Loucy (cell line): ENCODE data around the gene PABPN1L.

Source experiments
- H2AFZ ChIP-seq: fragments of 200-600 bp; sonication (generic); 2 replicates; pipeline ENCODE4 v1.6.0; 2016; ENCODE audit warnings: antibody characterized with exemption, mild to moderate bottlenecking, low read length, moderate library complexity
- H3F3A ChIP-seq: fragments of 200-600 bp; 2 replicates; pipeline ENCODE4 v1.6.0; 2016; ENCODE audit warnings: antibody characterized with exemption, low read depth, mild to moderate bottlenecking
- H3K27me3 ChIP-seq: fragments of 200-600 bp; sonication (generic); 2 replicates; pipeline ENCODE4 v1.6.1; 2014; ENCODE audit warnings: low read length, mild to moderate bottlenecking; ENCODE audit not compliant: insufficient read depth, poor library complexity, severe bottlenecking
- H3K36me3 ChIP-seq: fragments of 200-600 bp; sonication (generic); 2 replicates; pipeline ENCODE4 v1.6.1; 2016; ENCODE audit warnings: low read length; ENCODE audit not compliant: insufficient read depth
- H3K4me1 ChIP-seq: fragments of 200-600 bp; sonication (generic); 2 replicates; pipeline ENCODE4 v1.5.1; 2014; ENCODE audit warnings: low read length, mild to moderate bottlenecking; ENCODE audit not compliant: insufficient read depth, poor library complexity, severe bottlenecking
- H3K4me2 ChIP-seq: fragments of 200-600 bp; sonication (generic); 2 replicates; pipeline ENCODE4 v1.6.0; 2014; ENCODE audit warnings: antibody characterized with exemption, low read length, low read depth, mild to moderate bottlenecking; ENCODE audit not compliant: poor library complexity, severe bottlenecking
- H3K4me3 ChIP-seq: fragments of 200-600 bp; sonication (generic); 2 replicates; pipeline ENCODE4 v1.5.1; 2014; ENCODE audit warnings: low read length, mild to moderate bottlenecking, mixed read lengths; ENCODE audit not compliant: poor library complexity, severe bottlenecking
- H3K79me2 ChIP-seq: fragments of 200-600 bp; sonication (generic); 2 replicates; pipeline ENCODE4 v1.6.1; 2014; ENCODE audit warnings: low read length; ENCODE audit not compliant: insufficient read depth
- H3K9ac ChIP-seq: fragments of 200-600 bp; sonication (generic); 2 replicates; pipeline ENCODE4 v1.6.0; 2014; ENCODE audit warnings: mild to moderate bottlenecking, low read depth, low read length, moderate library complexity; ENCODE audit not compliant: poor library complexity, severe bottlenecking
- H3K9me2 ChIP-seq: fragments of 200-600 bp; sonication (generic); replicated peaks from 2 replicates; pipeline ENCODE4 v1.6.1; 2016; ENCODE audit warnings: low read depth, low read length, mixed read lengths
- H3K9me3 ChIP-seq: fragments of 200-600 bp; sonication (generic); 2 replicates; pipeline ENCODE4 v1.6.1; 2014; ENCODE audit warnings: mild to moderate bottlenecking, antibody characterized with exemption, low read length, low read depth; ENCODE audit not compliant: insufficient read depth
- H4K20me1 ChIP-seq: fragments of 200-600 bp; sonication (generic); 2 replicates; pipeline ENCODE4 v1.6.0; 2014; ENCODE audit warnings: antibody characterized with exemption, low read length, mild to moderate bottlenecking; ENCODE audit not compliant: insufficient read depth, poor library complexity, severe bottlenecking
- CTCF ChIP-seq: fragments of 200-600 bp; sonication (generic); conservative IDR thresholded peaks from 2 replicates; pipeline ENCODE4 v1.5.1; 2014; ENCODE audit warnings: mild to moderate bottlenecking, antibody characterized with exemption, low read length
- EZH2phosphoT487 ChIP-seq: fragments of 200-600 bp; IDR thresholded peaks from 2 replicates; pipeline ENCODE4 v1.6.1; 2018; ENCODE audit warnings: antibody characterized with exemption, mild to moderate bottlenecking, moderate library complexity, borderline replicate concordance

Gene PABPN1L

GRCh38 chr16:88831838-88832237, 34.6 kb downstream of the PABPN1L start:
- no peaks in the 10 kb centered on the region for H3K9me2 ChIP-seq
- H3K9me3 ChIP-seq: no peaks in the 10 kb centered on the region
- H2AFZ ChIP-seq: no peak overlapping the region
- no peaks in the 10 kb centered on the region for H3F3A ChIP-seq
- TF ChIP-seq CTCF (no peak), EZH2phosphoT487 (no peak)
- H3K27me3 ChIP-seq: no peaks in the 10 kb centered on the region
- no peaks in the 10 kb centered on the region for H4K20me1 ChIP-seq
- no peaks in the 10 kb centered on the region for H3K79me2 ChIP-seq
- no peak overlapping the region for H3K9ac ChIP-seq
- H3K36me3 ChIP-seq: no peaks in the 10 kb centered on the region
- no peaks in the 10 kb centered on the region for H3K4me1 ChIP-seq
- no peak overlapping the region for H3K4me3 ChIP-seq
- H3K4me2 ChIP-seq: no peak overlapping the region

- H3K9me2 ChIP-seq: no peaks in the 10 kb centered on the region
- H3K9ac ChIP-seq: no peak overlapping the region
- TF ChIP-seq CTCF (no peak), EZH2phosphoT487 (no peak)
- no peaks in the 10 kb centered on the region for H4K20me1 ChIP-seq
- no peaks in the 10 kb centered on the region for H3K79me2 ChIP-seq
- H3K9me3 ChIP-seq: no peaks in the 10 kb centered on the region
- no peak overlapping the region for H3K4me2 ChIP-seq
- no peaks in the 10 kb centered on the region for H3K36me3 ChIP-seq
- H2AFZ ChIP-seq: no peak overlapping the region
- no peaks in the 10 kb centered on the region for H3F3A ChIP-seq
- H3K4me3 ChIP-seq: no peak overlapping the region
- no peaks in the 10 kb centered on the region for H3K27me3 ChIP-seq
- no peaks in the 10 kb centered on the region for H3K4me1 ChIP-seq
Measured at GRCh38 chr16:88830783-88831182, 35.7 kb downstream of the PABPN1L start.

- H2AFZ ChIP-seq: no peak overlapping the region
- no peaks in the 10 kb centered on the region for H3K79me2 ChIP-seq
- H4K20me1 ChIP-seq: no peaks in the 10 kb centered on the region
- no peak overlapping the region for H3K9ac ChIP-seq
- H3F3A ChIP-seq: no peaks in the 10 kb centered on the region
- no peaks in the 10 kb centered on the region for H3K27me3 ChIP-seq
- H3K4me3 ChIP-seq: no peak overlapping the region
- H3K9me3 ChIP-seq: no peaks in the 10 kb centered on the region
- TF ChIP-seq CTCF (no peak), EZH2phosphoT487 (no peak)
- no peaks in the 10 kb centered on the region for H3K4me1 ChIP-seq
- H3K9me2 ChIP-seq: no peaks in the 10 kb centered on the region
- no peaks in the 10 kb centered on the region for H3K36me3 ChIP-seq
- no peak overlapping the region for H3K4me2 ChIP-seq
Measured at GRCh38 chr16:88830258-88830657, 36.2 kb downstream of the PABPN1L start.
